ENCODE measurements around the gene SCN2A. TPM values are rescaled to one million over a fixed set of nuclear protein-coding genes. Genes with fewer than 3 reads are reported as not detected.
A peak's percentile ranks its signal among the peaks of the same experiment; 100 is the strongest.
"Not testable (repeated sequence)": the region's sequence is repeated elsewhere in the genome, so short reads cannot be mapped to it uniquely, and the experiment has no call there.

SCN2A gene
- total RNA-seq, 2 donors from 2014 or later: 0.12 TPM; not detected in 1

DNA sequence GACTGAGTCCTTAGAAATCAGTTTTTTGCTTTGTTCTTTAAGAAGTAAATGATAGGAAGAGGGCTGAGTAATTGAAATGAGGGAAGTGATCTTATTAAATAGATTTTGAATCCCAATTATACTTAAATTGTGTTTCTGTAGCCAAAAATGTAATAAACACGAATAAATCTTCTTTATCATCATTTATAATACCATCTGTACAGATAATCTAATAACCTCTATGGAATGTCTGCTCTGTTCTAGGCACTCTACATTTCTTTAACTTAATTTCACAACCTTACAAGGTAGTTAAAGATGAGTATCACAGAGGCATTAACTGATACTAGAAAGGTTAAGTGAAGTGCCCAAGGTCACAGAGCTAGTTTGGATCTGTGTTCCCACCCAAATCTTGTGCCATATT is 14.3 kb upstream of the SCN2A start:
- peaks cover 6% of the 10 kb centered on the region for H3K27me3 Mint-ChIP-seq (ENCODE audit: low read depth)
- ATAC-seq (replicated peaks in 1 of 2): no peak
- no peaks in the 10 kb centered on the region for H3K4me1 Mint-ChIP-seq (ENCODE audit: low read depth)
- no peak overlapping the region for H3K4me3 Mint-ChIP-seq
- no peak overlapping the region for H3K27ac Mint-ChIP-seq
- DNase-seq: no peak
- no peaks in the 10 kb centered on the region for H3K9me3 Mint-ChIP-seq
- no peaks in the 10 kb centered on the region for H3K36me3 Mint-ChIP-seq (ENCODE audit: insufficient read depth in 2 of 2)

DNA sequence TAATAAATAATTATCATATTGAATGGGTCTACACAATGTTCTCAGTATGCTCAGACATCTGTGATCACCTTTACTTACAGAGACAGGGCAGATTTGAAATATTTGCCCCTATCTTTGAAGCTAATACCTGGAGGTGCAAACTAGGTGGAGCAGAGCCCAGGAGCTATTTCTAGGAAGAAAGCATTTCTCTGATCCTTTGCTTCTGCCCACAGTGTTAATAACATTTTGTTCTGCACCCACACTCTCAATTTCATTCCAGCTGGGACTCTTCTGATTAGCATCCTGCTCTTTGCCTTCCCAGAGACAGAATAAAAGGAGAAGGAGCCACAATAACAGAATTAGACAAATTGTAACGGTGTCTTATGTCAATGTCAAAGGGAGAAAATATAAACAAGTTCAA is 11.6 kb upstream of the SCN2A start:
- ATAC-seq (replicated peaks in 1 of 2) (no peak), DNase-seq (no peak)
- no peak overlapping the region for H3K4me3 Mint-ChIP-seq
- H3K4me1 Mint-ChIP-seq (ENCODE audit: low read depth): no peaks in the 10 kb centered on the region
- H3K27ac Mint-ChIP-seq: no peak overlapping the region
- no peaks in the 10 kb centered on the region for H3K9me3 Mint-ChIP-seq
- no peaks in the 10 kb centered on the region for H3K36me3 Mint-ChIP-seq (ENCODE audit: insufficient read depth in 2 of 2)
- H3K27me3 Mint-ChIP-seq (ENCODE audit: low read depth): peaks cover 6% of the 10 kb centered on the region

DNA sequence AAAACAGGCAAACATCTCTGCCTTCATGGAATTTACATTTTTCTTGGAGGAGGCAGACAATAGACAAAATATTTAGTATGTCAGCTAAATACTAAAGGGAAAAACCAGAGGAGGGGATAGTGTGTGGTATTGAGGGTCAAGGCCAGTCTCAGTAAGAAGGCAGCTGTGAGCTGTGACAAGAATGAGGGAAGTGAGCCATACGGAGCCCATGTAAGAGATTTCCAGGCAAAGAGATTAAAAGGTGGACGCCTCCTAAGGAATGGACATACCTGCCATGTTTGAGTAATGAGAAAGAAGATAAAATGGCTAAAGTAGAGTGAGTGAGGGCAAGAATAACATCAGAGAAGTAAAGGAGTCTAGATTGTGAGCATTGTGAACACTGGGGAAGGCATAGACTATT is 2.2 kb upstream of the SCN2A start:
- Mint-ChIP-seq H3K36me3 (ENCODE audit: insufficient read depth in 2 of 2) (no peaks in the 10 kb centered on the region), H3K4me3 (no peak overlapping the region), H3K4me1 (ENCODE audit: low read depth) (no peaks in the 10 kb centered on the region), H3K27me3 (ENCODE audit: low read depth) (no peaks in the 10 kb centered on the region), H3K27ac (no peak overlapping the region), H3K9me3 (no peaks in the 10 kb centered on the region)
- DNase-seq: no peak
- ATAC-seq (replicated peaks in 1 of 2): no peak

DNA sequence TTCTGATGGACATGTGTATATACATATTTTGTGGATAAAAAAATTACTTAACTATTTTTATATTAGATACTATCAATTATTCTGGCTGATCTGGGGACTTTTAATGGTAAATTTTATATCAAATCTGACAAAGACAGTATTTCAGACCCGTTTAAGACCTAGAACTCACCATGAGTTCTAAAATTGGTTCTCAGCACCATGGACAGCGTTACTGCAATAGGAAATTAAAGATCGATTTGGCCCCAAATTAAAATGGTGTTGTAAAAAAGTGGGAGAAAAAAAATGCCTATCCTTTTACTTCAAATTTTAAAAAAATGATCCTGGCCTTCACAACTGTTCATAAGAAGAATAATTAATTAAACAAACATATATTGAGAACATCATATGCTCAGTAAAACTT is 919 bp upstream of the SCN2A start:
- ATAC-seq (replicated peaks in 1 of 2) (no peak), DNase-seq (no peak)
- Mint-ChIP-seq H3K27ac (no peak overlapping the region), H3K9me3 (no peaks in the 10 kb centered on the region), H3K4me1 (ENCODE audit: low read depth) (no peaks in the 10 kb centered on the region), H3K27me3 (ENCODE audit: low read depth) (no peaks in the 10 kb centered on the region), H3K4me3 (no peak overlapping the region), H3K36me3 (ENCODE audit: insufficient read depth in 2 of 2) (no peaks in the 10 kb centered on the region)

DNA sequence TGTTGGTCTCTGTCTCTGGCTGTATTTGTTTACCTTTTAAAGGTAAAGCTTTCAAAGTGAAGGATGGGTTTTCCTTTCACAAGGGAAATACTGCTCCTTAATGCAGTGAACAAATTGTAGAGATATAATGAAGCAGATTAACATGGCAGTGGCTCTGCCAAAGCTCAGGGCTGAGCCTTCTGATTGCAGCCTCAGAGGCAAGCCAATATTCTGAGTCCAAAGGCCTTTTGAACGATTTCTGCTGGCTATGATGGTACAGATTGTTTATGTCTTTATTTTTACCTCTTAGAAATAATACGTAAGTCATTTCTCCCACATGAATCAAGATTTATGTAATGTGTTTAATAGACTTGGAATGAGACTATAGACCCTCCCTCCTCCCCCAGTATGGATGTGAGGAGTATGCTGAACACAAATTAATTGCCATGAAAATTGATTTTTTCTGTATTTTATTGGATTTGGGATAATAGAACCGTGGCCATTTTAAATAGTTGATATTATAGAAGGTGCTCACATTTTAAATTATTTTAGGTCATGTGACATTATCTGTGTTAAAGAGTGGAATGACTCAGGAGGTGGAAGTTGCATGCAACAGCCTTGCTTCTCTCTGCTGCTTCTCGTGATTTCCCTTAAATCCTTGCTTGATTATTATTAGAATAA is 772 bp downstream of the SCN2A start:
- ATAC-seq (replicated peaks in 1 of 2) (no peak), DNase-seq (no peak)
- no peaks in the 10 kb centered on the region for H3K27me3 Mint-ChIP-seq (ENCODE audit: low read depth)
- H3K4me3 Mint-ChIP-seq: no peak overlapping the region
- H3K9me3 Mint-ChIP-seq: no peaks in the 10 kb centered on the region
- H3K36me3 Mint-ChIP-seq (ENCODE audit: insufficient read depth in 2 of 2): no peaks in the 10 kb centered on the region
- no peaks in the 10 kb centered on the region for H3K4me1 Mint-ChIP-seq (ENCODE audit: low read depth)
- no peak overlapping the region for H3K27ac Mint-ChIP-seq

DNA sequence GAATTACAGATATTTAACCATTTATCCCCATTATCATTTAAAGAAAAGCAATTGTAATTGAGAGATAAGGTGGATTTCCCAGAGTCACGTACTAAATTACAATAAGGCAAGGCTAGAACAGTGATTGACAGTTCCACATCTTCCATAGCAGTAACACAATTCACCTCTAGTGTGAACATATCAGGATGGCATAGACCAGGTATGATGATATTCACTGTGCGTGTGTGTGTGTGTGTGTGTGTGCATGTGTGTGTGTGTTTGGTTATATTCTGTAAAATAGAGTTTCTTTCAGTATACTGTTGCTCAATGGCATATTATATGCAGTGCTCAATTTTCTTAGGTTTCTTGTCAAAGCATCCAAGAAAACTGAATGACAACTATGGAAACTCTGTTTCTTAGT is 1.7 kb downstream of the SCN2A start:
- Mint-ChIP-seq H3K27ac (no peak overlapping the region), H3K27me3 (ENCODE audit: low read depth) (no peaks in the 10 kb centered on the region), H3K36me3 (ENCODE audit: insufficient read depth in 2 of 2) (no peaks in the 10 kb centered on the region), H3K4me1 (ENCODE audit: low read depth) (no peaks in the 10 kb centered on the region), H3K9me3 (no peaks in the 10 kb centered on the region), H3K4me3 (no peak overlapping the region)
- ATAC-seq (replicated peaks in 1 of 2) (no peak), DNase-seq (no peak)

DNA sequence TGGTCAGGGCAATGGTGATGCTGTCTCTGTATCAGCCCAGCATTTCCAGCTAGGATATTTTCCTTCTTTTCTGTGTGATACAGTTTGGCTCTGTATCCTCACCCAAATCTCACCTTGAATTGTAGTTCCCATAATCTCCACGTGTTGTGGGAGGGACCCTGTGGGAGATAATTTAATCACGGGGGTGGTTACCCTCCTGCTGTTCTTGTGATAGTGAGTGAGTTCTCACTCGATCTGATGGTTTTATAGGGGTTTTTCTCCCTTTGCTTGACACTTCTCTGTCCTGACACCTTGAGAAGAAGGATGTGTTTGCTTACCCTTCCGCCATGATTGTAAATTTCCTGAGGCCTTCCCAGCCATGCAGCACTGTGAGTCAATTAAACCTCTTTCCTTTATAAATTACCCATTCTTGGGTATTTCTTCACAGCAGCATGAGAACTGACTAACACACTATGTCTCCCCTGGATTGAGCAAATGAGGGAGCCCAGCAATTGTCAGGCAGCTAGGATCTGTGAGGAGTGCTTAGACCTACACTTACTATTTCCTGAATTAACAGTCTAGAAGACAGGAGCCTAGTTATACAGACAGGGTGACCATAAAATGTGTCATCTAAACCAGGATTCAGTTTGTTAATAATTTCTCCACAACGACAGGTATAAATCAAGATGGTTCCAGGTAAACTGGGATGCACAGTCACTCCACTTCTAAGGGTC is 6.0 kb downstream of the SCN2A start:
- Mint-ChIP-seq H3K9me3 (no peaks in the 10 kb centered on the region), H3K36me3 (ENCODE audit: insufficient read depth in 2 of 2) (no peaks in the 10 kb centered on the region), H3K4me1 (ENCODE audit: low read depth) (no peaks in the 10 kb centered on the region), H3K4me3 (no peak overlapping the region), H3K27ac (no peak overlapping the region), H3K27me3 (ENCODE audit: low read depth) (no peaks in the 10 kb centered on the region)
- ATAC-seq (replicated peaks in 1 of 2) (no peak), DNase-seq (no peak)

DNA sequence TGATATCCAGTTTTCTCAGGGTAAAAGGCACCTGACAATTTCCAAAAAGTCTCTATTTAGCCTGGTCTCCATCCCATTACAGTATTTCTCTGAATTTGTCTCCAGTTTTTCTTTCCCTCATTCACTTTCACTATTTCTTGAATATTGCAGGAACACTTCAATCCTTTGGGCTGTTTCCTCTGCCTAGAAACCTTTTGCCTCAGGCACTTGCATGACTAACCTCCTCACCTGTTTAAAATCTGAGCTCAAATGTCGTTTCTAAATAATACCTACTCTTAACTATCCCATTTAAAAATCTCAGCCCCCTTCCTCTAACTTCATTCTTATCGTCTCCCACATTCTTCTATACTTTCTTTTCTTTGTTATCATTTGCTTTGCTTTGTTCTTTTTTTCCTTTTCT is 9.0 kb downstream of the SCN2A start:
- Mint-ChIP-seq H3K4me1 (ENCODE audit: low read depth) (no peaks in the 10 kb centered on the region), H3K27me3 (ENCODE audit: low read depth) (no peaks in the 10 kb centered on the region), H3K27ac (no peak overlapping the region), H3K9me3 (no peaks in the 10 kb centered on the region), H3K36me3 (ENCODE audit: insufficient read depth in 2 of 2) (no peaks in the 10 kb centered on the region), H3K4me3 (no peak overlapping the region)
- ATAC-seq (replicated peaks in 1 of 2) (no peak), DNase-seq (no peak)

DNA sequence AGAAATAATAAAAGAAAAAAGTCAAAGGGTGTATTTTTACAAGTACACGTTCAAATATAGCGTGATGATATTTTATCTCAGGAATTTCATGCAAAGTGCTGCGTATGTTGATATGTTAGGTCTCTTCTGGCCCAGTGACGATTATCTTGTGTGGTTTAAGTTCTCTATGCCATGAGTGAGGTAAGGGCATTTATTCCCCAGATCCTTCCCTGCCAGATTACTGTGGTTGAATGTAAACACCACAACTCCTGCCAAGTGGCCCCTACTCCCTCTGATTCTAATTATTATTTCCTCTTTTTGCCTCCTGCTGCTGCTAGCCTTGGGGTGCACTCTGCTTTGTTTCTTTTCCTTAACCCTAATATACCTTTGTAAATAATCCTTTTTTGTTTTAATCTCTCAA is 12.2 kb downstream of the SCN2A start:
- Mint-ChIP-seq H3K36me3 (ENCODE audit: insufficient read depth in 2 of 2) (no peaks in the 10 kb centered on the region), H3K27me3 (ENCODE audit: low read depth) (no peaks in the 10 kb centered on the region), H3K9me3 (no peaks in the 10 kb centered on the region), H3K4me3 (no peak overlapping the region), H3K27ac (no peak overlapping the region), H3K4me1 (ENCODE audit: low read depth) (no peaks in the 10 kb centered on the region)
- ATAC-seq (replicated peaks in 1 of 2): no peak
- DNase-seq: no peak

DNA sequence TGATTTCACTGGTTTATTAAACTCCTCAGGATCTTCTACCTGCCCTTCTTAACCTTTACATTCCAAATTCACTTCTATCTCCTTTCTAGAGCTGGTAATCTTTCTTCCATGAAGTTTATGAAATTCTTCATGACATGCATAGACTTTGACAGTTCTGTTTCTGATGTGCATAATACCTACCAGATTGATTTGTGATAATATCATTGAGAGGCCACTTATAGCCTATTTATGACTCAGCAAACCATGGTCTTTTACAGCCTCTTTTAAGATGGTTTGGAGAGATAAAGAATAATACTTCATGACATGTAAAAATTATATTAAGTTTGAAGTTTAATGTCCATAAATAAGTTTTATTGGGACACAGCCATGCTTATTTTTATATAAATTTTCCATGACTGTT is 14.0 kb downstream of the SCN2A start:
- Mint-ChIP-seq H3K36me3 (ENCODE audit: insufficient read depth in 2 of 2) (peaks cover 0 to 2% of the 10 kb centered on the region in 2 donors), H3K27me3 (ENCODE audit: low read depth) (no peaks in the 10 kb centered on the region), H3K4me3 (no peak overlapping the region), H3K4me1 (ENCODE audit: low read depth) (no peaks in the 10 kb centered on the region), H3K27ac (no peak overlapping the region), H3K9me3 (no peaks in the 10 kb centered on the region)
- no peak for DNase-seq
- no peak for ATAC-seq (replicated peaks in 1 of 2)

DNA sequence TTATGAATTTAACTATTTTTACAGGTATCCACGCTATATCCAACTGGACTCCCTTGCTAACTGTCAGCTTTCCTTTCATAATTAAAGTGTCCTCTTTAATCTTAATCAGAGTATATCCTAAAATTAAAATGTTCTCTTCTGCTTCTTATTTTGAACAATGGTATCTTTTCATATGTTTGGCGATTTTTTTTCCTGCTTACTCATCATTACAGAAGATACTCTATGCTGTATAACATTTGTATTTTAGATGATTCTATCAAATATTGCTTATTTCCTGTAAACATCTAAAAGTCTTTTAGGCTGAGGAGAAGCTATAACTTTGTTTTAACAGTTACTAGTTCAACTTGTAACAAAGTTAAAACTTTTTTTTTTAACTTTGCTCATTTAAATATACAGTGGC is 17.4 kb downstream of the SCN2A start:
- ATAC-seq (replicated peaks in 1 of 2) (no peak), DNase-seq (no peak)
- Mint-ChIP-seq H3K27me3 (ENCODE audit: low read depth) (no peaks in the 10 kb centered on the region), H3K4me3 (no peak overlapping the region), H3K27ac (no peak overlapping the region), H3K36me3 (ENCODE audit: insufficient read depth in 2 of 2) (peaks cover 0 to 2% of the 10 kb centered on the region in 2 donors), H3K4me1 (ENCODE audit: low read depth) (no peaks in the 10 kb centered on the region), H3K9me3 (no peaks in the 10 kb centered on the region)

DNA sequence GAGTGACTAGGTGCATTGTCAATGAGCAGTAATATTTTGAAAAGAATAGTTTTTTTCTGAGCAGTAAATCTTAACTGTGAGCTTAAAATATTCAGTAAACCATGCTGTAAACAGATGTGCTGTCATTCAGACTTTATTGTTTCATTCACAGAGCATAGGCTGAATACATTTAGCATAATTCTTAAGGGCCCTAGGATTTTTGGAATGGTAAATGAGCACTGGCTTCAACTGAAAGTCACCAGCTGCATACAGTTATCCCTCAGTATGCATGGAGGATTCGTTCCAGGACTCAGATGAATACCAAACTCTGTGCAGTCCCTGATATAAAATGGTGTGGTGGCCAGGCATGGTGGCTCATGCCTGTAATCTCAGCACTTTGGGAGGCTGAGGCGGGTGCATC is 21.1 kb downstream of the SCN2A start:
- H3K27me3 Mint-ChIP-seq (ENCODE audit: low read depth); H3K9me3 Mint-ChIP-seq; DNase-seq: not testable (repeated sequence)

DNA sequence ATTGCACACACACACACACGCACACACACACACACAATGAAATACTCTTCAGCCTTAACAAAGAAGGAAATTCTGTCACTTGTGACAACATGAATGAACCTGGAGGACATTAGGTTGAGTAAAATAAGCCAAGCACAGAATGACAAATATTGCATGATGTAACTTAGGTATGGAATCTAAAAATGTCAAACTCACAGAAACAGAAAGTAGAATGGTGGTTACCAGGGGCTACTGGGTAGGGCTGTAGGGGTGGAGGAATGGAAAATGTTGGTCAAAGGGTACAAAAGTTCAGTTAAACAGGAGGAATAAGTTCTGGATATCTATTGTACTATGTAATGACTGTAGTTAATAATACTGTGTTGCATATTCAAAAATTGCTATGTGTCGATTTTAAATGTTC is 29.5 kb downstream of the SCN2A start:
- H3K27ac Mint-ChIP-seq: no peak overlapping the region
- no peak overlapping the region for H3K4me3 Mint-ChIP-seq
- peak; percentile 96 for ATAC-seq (replicated peaks in 1 of 2)
- no peaks in the 10 kb centered on the region for H3K36me3 Mint-ChIP-seq (ENCODE audit: insufficient read depth in 2 of 2)
- H3K9me3 Mint-ChIP-seq: no peaks in the 10 kb centered on the region
- peaks cover 18% of the 10 kb centered on the region for H3K4me1 Mint-ChIP-seq (ENCODE audit: low read depth)
- no peaks in the 10 kb centered on the region for H3K27me3 Mint-ChIP-seq (ENCODE audit: low read depth)
- DNase-seq: peak; percentile 8 to 19

More for the DNA sequence above, 21.1 kb downstream of the SCN2A start:
- not testable (repeated sequence) for H3K27ac Mint-ChIP-seq; H3K4me1 Mint-ChIP-seq (ENCODE audit: low read depth); H3K36me3 Mint-ChIP-seq (ENCODE audit: insufficient read depth in 2 of 2); ATAC-seq (replicated peaks in 1 of 2); H3K4me3 Mint-ChIP-seq

DNA sequence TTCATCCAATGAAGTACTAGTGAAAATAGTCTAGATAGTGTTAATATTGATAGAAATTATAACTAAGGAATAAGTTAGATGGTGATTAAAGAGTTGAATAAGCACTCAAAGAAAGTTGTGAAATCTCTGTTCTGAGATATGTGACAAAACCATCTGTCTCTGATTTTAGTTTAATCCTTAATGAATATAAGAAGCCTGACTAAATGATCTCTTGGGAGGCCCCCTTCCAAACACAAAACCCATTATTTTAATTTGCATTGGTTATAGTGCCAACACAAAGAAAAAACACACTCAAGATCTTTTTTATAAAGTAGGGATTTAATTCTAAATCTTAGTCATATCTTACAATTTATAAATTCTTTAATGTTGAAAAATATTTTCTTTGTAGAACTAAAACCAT is 34.0 kb downstream of the SCN2A start:
- Mint-ChIP-seq H3K4me1 (ENCODE audit: low read depth) (peaks cover 22% of the 10 kb centered on the region), H3K27ac (no peak overlapping the region), H3K9me3 (no peaks in the 10 kb centered on the region), H3K36me3 (ENCODE audit: insufficient read depth in 2 of 2) (no peaks in the 10 kb centered on the region), H3K27me3 (ENCODE audit: low read depth) (no peaks in the 10 kb centered on the region), H3K4me3 (no peak overlapping the region)
- DNase-seq: no peak
- no peak for ATAC-seq (replicated peaks in 1 of 2)

All from activated T-cell treated with anti-CD3 and anti-CD28 coated beads, Interleukin-2, amount 50 U/mL, for 72 hours (primary cell).